HepG2 (cell line): ENCODE data around the gene C14orf119. TPM values are rescaled to one million over a fixed set of nuclear protein-coding genes. Genes with fewer than 3 reads are reported as not detected.

Experiments
- ATF4 ChIP-seq, 2 experiments: fragments of 450-650 bp in 1 of 2; sonication (generic) in 1 of 2; formaldehyde crosslinking; IDR thresholded peaks; 2 replicates each; pipeline versions ENCODE4 v1.5.0 to v1.8.0; 2020 to 2022; ENCODE audit warnings: mild to moderate bottlenecking in 1 of 2, missing genetic modification reagents in 1 of 2
- CENPBD1 ChIP-seq: sonication (generic); formaldehyde crosslinking; IDR thresholded peaks from 2 replicates; pipeline ENCODE4 v1.8.0; 2022; ENCODE audit warnings: missing genetic modification reagents, low read depth, mild to moderate bottlenecking, borderline replicate concordance
- DMAP1 ChIP-seq: IDR thresholded peaks from 2 replicates; pipeline ENCODE4 v1.6.1; 2016
- DNMT3B ChIP-seq: conservative IDR thresholded peaks from 2 replicates; pipeline ENCODE4 v1.6.1; 2016; ENCODE audit warnings: missing biosample characterization, control low read depth
- FOXA3 ChIP-seq: IDR thresholded peaks from 2 replicates; pipeline ENCODE4 v1.6.1; 2016; ENCODE audit warnings: missing genetic modification reagents, missing compliant biosample characterization
- HMG20A ChIP-seq: IDR thresholded peaks from 2 replicates; pipeline ENCODE4 v1.6.1; 2016; ENCODE audit warnings: borderline replicate concordance
- HOXD1 ChIP-seq: sonication (generic); formaldehyde crosslinking; IDR thresholded peaks from 2 replicates; pipeline ENCODE4 v1.5.0; 2020; ENCODE audit warnings: missing genetic modification reagents
- KDM2A ChIP-seq: sonication (generic); formaldehyde crosslinking; IDR thresholded peaks from 2 replicates; pipeline ENCODE4 v1.4.0; 2020; ENCODE audit warnings: low read depth, missing genetic modification reagents, borderline replicate concordance
- MAFF ChIP-seq: IDR thresholded peaks from 2 replicates; pipeline ENCODE4 v1.6.1; 2011; ENCODE audit warnings: low read depth, low read length, improper control_type of control experiment
- MED8 ChIP-seq: sonication (generic); formaldehyde crosslinking; IDR thresholded peaks from 2 replicates; pipeline ENCODE4 v1.8.1; 2023; ENCODE audit warnings: mild to moderate bottlenecking, missing genetic modification reagents; ENCODE audit not compliant: insufficient replicate concordance
- MIER2 ChIP-seq: IDR thresholded peaks from 2 replicates; pipeline ENCODE4 v1.6.1; 2016; ENCODE audit warnings: missing biosample characterization, missing genetic modification reagents
- MYC ChIP-seq: sonication (generic); formaldehyde crosslinking; IDR thresholded peaks from 2 replicates; pipeline ENCODE4 v1.9.0; 2021; ENCODE audit warnings: missing genetic modification reagents, borderline replicate concordance
- POLR2AphosphoS5 ChIP-seq: IDR thresholded peaks from 2 replicates; pipeline ENCODE4 v1.6.1; 2012; ENCODE audit warnings: low read depth, low read length
- RBAK ChIP-seq: sonication (generic); formaldehyde crosslinking; IDR thresholded peaks from 2 replicates; pipeline ENCODE4 v1.5.1; 2020; ENCODE audit warnings: mild to moderate bottlenecking, missing genetic modification reagents
- RXRA ChIP-seq: sonication (generic); formaldehyde crosslinking; IDR thresholded peaks from 2 replicates; pipeline ENCODE4 v1.5.1; 2020; ENCODE audit warnings: missing genetic modification reagents
- SNRNP70 ChIP-seq: fragments of 200-400 bp; formaldehyde crosslinking; IDR thresholded peaks from 2 replicates; pipeline ENCODE4 v1.6.1; 2017; ENCODE audit warnings: mild to moderate bottlenecking, low read depth, low read length, moderate library complexity
- TRIM22 ChIP-seq: fragments of 450-650 bp; IDR thresholded peaks from 2 replicates; pipeline ENCODE4 v1.6.1; 2017
- U2AF2 ChIP-seq: fragments of 200-400 bp; formaldehyde crosslinking; IDR thresholded peaks from 2 replicates; pipeline ENCODE4 v1.6.1; 2017; ENCODE audit warnings: low read depth, mild to moderate bottlenecking, low read length
- XRCC5 ChIP-seq: fragments of 200-400 bp; formaldehyde crosslinking; optimal IDR thresholded peaks from 2 replicates; pipeline ENCODE3; 2017; ENCODE audit warnings: mild to moderate bottlenecking, low read length
- ZFP41 ChIP-seq: sonication (generic); formaldehyde crosslinking; IDR thresholded peaks from 2 replicates; pipeline ENCODE4 v1.4.0; 2020; ENCODE audit warnings: mild to moderate bottlenecking, missing genetic modification reagents, borderline replicate concordance
- ZNF101 ChIP-seq: sonication (generic); formaldehyde crosslinking; IDR thresholded peaks from 2 replicates; pipeline ENCODE4 v1.4.0; 2020; ENCODE audit warnings: mild to moderate bottlenecking, low read depth, missing genetic modification reagents, borderline replicate concordance
- ZNF329 ChIP-seq: sonication (generic); formaldehyde crosslinking; IDR thresholded peaks from 2 replicates; pipeline ENCODE4 v1.9.0; 2021; ENCODE audit warnings: low read depth, mild to moderate bottlenecking, missing genetic modification reagents
- ZNF567 ChIP-seq: sonication (generic); formaldehyde crosslinking; IDR thresholded peaks from 2 replicates; pipeline ENCODE4 v1.8.1; 2023; ENCODE audit warnings: mild to moderate bottlenecking, missing genetic modification reagents, borderline replicate concordance
- ZNF577 ChIP-seq: sonication (generic); formaldehyde crosslinking; IDR thresholded peaks from 2 replicates; pipeline ENCODE4 v1.4.0; 2020; ENCODE audit warnings: mild to moderate bottlenecking, low read depth, missing genetic modification reagents, borderline replicate concordance
- ZZZ3 ChIP-seq: sonication (generic); formaldehyde crosslinking; IDR thresholded peaks from 2 replicates; pipeline ENCODE4 v1.4.0; 2020; ENCODE audit warnings: missing genetic modification reagents, mild to moderate bottlenecking, borderline replicate concordance
- polyA plus RNA-seq, 8 experiments: library from polyadenylated mRNA; depleted of rRNA in 3 of 8; stranded (reverse) in 7 of 8; unstranded in 1 of 8; fragments of >200 nt; fragmentation: Illumina TruSeq in 4 of 8; extraction: Trizol in 4 of 8; gene quantifications; 2 replicates each; pipeline versions ENCODE4 v1.2.1 to v1.2.3, GENCODE V29; 2011 to 2016; ENCODE audit warnings: low read depth in 4 of 8, missing spikeins in 1 of 8, mixed read lengths in 1 of 8; ENCODE audit not compliant: insufficient read depth in 1 of 8
- total RNA-seq, 5 experiments: library from RNA; depleted of rRNA; stranded (reverse); fragments of >200 nt; fragmentation: Illumina TruSeq; extraction: Trizol; gene quantifications; 2 replicates each; pipeline ENCODE4 v1.2.3, GENCODE V29; 2016; ENCODE audit warnings: low read depth in 1 of 5
- TF ChIP-seq, protein P1 (sequence below): sonication (generic); formaldehyde crosslinking; IDR thresholded peaks from 2 replicates; pipeline ENCODE4 v1.5.1; 2020; ENCODE audit warnings: missing genetic modification reagents, mild to moderate bottlenecking, borderline replicate concordance
- TF ChIP-seq, protein P2 (sequence below): sonication (generic); formaldehyde crosslinking; conservative IDR thresholded peaks from 2 replicates; pipeline ENCODE4 v1.5.0; 2020; ENCODE audit warnings: missing genetic modification reagents

Gene C14orf119
- total and polyA plus RNA-seq, 2 of the 13 experiments (the other 11 are each of a cell fraction or from before 2014, with no cell fraction given), result 117 to 206 TPM

DNA sequence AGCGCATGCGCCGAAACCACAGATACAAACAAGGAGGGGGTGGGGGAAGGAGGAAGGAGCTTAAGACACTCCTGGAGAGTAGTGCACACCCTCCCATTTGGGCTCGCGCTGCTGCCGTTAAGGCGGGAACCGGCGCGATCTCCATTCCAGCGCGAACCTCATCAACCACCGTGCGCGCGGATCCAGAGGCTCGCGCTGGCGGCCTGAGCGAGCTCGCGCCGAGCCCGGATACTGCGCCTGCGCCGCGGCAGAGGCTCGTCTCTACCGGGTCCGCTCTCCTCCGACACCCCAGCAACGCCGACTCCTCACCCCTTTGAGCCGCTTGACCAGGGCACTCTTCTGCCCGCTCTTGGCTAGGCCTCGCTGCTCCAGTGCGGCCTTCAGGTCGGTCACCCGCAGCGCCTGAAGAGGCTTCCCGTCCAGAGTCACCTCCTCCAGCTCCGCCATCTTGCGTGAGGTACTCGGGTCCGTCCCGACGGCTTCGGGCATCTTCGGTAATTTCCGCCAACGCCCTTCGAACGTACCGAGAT lies 574 bp upstream of the C14orf119 start, which contains the start of gene ACIN1 (continued):
- 0 out of 2 replicates have a peak, but pooled peaks have one; percentile 86 for TF ChIP-seq ZNF329
- TF ChIP-seq ATF4 (CRISPR knock-in tag; IDR thresholded peaks at IDR 0.05), result no peak
- TF ChIP-seq, protein P1, sequence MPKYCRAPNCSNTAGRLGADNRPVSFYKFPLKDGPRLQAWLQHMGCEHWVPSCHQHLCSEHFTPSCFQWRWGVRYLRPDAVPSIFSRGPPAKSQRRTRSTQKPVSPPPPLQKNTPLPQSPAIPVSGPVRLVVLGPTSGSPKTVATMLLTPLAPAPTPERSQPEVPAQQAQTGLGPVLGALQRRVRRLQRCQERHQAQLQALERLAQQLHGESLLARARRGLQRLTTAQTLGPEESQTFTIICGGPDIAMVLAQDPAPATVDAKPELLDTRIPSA (CRISPR knock-in tag), result 0 out of 2 replicates have a peak, but pooled peaks have one; percentile 23
- TF ChIP-seq, protein P2, sequence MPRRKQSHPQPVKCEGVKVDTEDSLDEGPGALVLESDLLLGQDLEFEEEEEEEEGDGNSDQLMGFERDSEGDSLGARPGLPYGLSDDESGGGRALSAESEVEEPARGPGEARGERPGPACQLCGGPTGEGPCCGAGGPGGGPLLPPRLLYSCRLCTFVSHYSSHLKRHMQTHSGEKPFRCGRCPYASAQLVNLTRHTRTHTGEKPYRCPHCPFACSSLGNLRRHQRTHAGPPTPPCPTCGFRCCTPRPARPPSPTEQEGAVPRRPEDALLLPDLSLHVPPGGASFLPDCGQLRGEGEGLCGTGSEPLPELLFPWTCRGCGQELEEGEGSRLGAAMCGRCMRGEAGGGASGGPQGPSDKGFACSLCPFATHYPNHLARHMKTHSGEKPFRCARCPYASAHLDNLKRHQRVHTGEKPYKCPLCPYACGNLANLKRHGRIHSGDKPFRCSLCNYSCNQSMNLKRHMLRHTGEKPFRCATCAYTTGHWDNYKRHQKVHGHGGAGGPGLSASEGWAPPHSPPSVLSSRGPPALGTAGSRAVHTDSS, result 0 out of 2 replicates have a peak, but pooled peaks have one; percentile 55
- TF ChIP-seq HOXD1 (CRISPR knock-in tag), result peak; percentile 98
- TF ChIP-seq FOXA3 (CRISPR knock-in tag), result no peak; the same call in 1 of the 2 replicates
- TF ChIP-seq XRCC5, result peak; percentile 78
- 0 out of 2 replicates have a peak, but pooled peaks have one; percentile 41 for TF ChIP-seq MIER2 (CRISPR knock-in tag)
- TF ChIP-seq ZNF101 (CRISPR knock-in tag), result peak; percentile 98
- no peak; the same call in 1 of the 2 replicates for TF ChIP-seq CENPBD1
- no peak for TF ChIP-seq U2AF2
- TF ChIP-seq ZZZ3 (CRISPR knock-in tag), result peak; percentile 93; the same call in 1 of the 2 replicates
- TF ChIP-seq POLR2AphosphoS5, result peak; percentile 95
- TF ChIP-seq ZNF577 (CRISPR knock-in tag), result no peak
- TF ChIP-seq MAFF, result no peak
- peak; percentile 81; the same call in 1 of the 2 replicates for TF ChIP-seq RBAK (CRISPR knock-in tag)
- TF ChIP-seq MED8 (CRISPR knock-in tag), result peak; percentile 95
- peak; percentile 100 for TF ChIP-seq ZNF567 (CRISPR knock-in tag)
- TF ChIP-seq DNMT3B (CRISPR knock-in tag), result no peak
- TF ChIP-seq MYC (CRISPR knock-in tag), result peak; percentile 87
- peak; percentile 93; the same call in 1 of the 2 replicates for TF ChIP-seq RXRA (CRISPR knock-in tag)
- no peak for TF ChIP-seq HMG20A (CRISPR knock-in tag)
- TF ChIP-seq TRIM22, result no peak
- TF ChIP-seq KDM2A (CRISPR knock-in tag), result peak; percentile 97
- peak; percentile 95; the same call in 1 of the 2 replicates for TF ChIP-seq DMAP1
- no peak for TF ChIP-seq ZFP41 (CRISPR knock-in tag)
- TF ChIP-seq SNRNP70, result no peak
